NCI-H2029 (cell line): ENCODE results near the gene IGF2.
"Not testable (repeated sequence)": the region's sequence is repeated elsewhere in the genome, so short reads cannot be mapped to it uniquely, and the experiment has no call there.

Source experiments
- DNase-seq: peaks from one replicate; lab custom pipeline; 2025; lab: John Stamatoyannopoulos, UW

IGF2 gene

GRCh38 chr11:2136209-2136951 is 2.8 kb downstream of the IGF2 start:
- DNase-seq = no peak

- no peak for DNase-seq
These were observed 3.5 kb downstream of the IGF2 start for GRCh38 chr11:2135648-2136201.

GRCh38 chr11:2135018-2135569 is 4.1 kb downstream of the IGF2 start:
- DNase-seq = no peak

GRCh38 chr11:2134022-2135010 is 4.9 kb downstream of the IGF2 start:
- no peak for DNase-seq

GRCh38 chr11:2133241-2134021 is 5.8 kb downstream of the IGF2 start:
- no peak for DNase-seq

- DNase-seq = no peak
These were observed 6.3 kb downstream of the IGF2 start for GRCh38 chr11:2132874-2133240.

GRCh38 chr11:2132246-2132645 is 6.9 kb downstream of the IGF2 start:
- DNase-seq = no peak

- no peak for DNase-seq
These were observed 7.6 kb downstream of the IGF2 start for GRCh38 chr11:2131371-2132236.

- DNase-seq = no peak
These were observed 8.3 kb downstream of the IGF2 start for GRCh38 chr11:2130881-2131352.

- DNase-seq = no peak
These were observed 9.4 kb downstream of the IGF2 start for GRCh38 chr11:2129699-2130366.

- DNase-seq = no peak
These were observed 9.9 kb downstream of the IGF2 start for GRCh38 chr11:2129308-2129698.

GRCh38 chr11:2128511-2129307 is 10.5 kb downstream of the IGF2 start:
- DNase-seq = no peak

- DNase-seq = no peak
These were observed 11.1 kb downstream of the IGF2 start for GRCh38 chr11:2128130-2128510.

GRCh38 chr11:2127482-2128129 is 11.6 kb downstream of the IGF2 start:
- DNase-seq = no peak

GRCh38 chr11:2126520-2127085 is 12.6 kb downstream of the IGF2 start:
- no peak for DNase-seq

GRCh38 chr11:2124736-2125484 is 14.3 kb downstream of the IGF2 start:
- DNase-seq = not testable (repeated sequence)

GRCh38 chr11:2123628-2123960 is 15.6 kb downstream of the IGF2 start:
- no peak for DNase-seq
